Right renal cortex interstitium (tissue), 3 donors: ENCODE measurements around the gene CDH22. TPM values are rescaled to one million over a fixed set of nuclear protein-coding genes. Genes with fewer than 3 reads are reported as not detected.

ENCODE experiments used
- DNase-seq, 3 donors: peaks; one replicate each; pipeline ENCODE4 v3.0.0-alpha.2; 2013; ENCODE audit warnings: low read depth in 3 of 3, low spot score in 2 of 3
- polyA plus RNA-seq, 3 donors: library from polyadenylated mRNA; unstranded; fragments of 120-200 nt; gene quantifications; one replicate each; pipeline ENCODE4 v1.2.1, GENCODE V29; 2013; ENCODE audit not compliant: insufficient read length in 3 of 3

The CDH22 gene
- polyA plus RNA-seq, 3 donors, result not detected

DNA sequence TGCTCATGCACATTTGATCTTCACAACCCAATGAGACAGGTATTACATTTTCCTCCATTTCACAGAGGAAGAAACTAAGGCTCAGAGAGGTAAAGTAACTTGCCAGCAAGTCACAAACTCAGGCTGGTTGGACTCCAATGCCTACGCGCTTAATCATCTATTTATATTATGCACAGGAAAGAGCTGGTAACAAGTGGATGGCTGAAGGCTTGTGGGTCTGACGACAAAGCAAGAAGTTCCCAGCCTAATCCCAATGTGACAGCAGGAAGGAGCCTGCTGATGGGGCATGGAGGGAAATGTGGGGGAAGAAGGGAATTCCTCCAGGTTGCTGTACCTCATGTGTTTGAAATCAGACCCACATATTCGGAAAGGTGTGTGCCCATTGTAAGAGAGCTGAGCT, 3.9 kb downstream of the CDH22 start:
- no peak for DNase-seq

DNA sequence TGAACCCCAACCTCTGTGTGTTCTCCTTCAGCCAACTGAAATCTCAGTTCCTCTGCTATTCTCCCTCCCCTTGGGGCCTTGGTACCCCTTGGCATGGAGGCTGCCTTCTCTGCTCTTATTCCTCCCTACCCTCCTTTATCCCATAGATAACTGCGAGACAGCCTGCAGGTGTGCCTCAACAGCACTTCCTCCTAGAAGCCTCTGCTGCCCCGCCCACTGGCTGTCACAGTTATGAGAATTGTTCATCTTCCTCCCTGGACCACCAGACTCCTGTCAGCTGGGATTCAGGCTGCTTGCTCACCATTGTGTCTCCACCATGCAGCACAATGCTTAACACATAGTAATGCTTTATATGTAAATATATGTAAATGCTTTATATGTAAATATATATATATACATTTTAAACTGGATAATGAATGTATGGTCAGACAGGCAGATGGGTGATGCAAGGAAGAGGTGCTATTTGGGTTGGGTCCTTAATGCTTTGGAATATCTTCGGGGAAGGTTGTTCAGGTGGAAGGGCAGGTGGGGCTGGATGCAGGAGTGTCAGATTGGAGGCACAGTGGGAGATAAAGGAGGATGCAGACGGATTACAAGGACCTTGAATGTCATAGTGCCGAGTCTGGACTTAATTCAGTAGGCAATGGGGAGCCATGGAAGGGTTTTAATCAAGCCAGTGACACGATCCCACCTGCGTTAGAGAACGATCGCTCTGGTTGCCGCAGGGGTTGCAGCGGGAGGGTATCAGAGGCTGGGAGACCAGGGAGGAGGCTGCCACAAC, 4.9 kb downstream of the CDH22 start:
- no peak for DNase-seq

DNA sequence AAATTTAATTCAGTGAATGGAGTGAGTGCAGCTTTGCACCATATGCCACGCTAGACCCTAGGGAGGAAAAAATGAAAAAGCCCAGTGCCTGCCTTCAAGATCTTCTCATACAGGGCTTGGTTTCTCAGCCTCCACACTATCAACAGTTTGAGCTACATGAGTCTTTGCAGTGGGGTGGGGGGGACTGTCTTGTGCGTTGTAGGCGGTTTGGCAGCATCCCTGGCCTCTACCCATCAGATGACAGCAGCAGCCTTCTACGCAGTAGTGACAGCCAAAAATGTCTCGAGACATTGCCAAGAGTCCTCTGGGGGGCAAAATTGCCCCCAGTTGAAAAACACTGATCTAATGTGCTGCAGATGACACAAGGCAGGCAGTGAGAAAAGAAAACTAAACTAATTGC, 6.2 kb downstream of the CDH22 start:
- DNase-seq, result no peak

DNA sequence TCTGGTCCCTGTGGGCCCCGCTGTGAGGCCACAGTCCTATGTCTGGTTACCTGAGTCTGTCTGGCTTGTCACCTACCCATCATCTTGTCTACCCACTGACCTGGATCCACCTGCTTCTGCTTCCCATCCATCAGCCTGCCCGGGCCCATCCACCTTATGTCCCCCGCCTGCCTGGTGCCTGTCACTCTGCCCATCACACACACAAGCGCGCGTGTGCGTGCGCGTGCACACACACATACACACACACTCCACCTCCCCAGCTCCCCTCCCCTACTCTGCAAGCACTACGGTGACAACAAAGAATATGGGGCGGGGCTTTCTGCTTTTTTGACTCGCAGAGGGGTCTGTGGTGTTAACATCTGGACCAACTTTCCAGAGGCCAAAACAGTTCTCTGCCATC, 8.0 kb downstream of the CDH22 start:
- DNase-seq, result no peak

DNA sequence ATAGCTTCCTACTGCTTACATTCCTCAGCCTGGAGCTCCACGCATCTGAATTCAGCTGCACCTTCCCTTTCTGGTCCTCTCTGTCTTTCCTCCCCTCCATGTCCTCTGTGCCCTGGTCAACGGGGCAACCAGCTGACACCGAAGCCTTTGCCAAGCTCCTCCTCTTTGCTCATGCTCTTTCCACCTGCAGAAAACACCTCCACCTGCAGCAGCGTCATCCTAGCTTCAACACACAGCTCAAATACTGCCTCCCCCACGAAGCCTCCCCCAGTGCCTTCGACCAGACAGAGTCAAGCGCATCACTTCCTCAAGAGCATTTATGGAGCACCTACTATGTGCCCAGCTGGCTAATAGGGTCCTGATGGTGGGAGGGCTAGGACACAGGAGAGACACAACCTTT, 9.2 kb downstream of the CDH22 start:
- DNase-seq, result no peak

DNA sequence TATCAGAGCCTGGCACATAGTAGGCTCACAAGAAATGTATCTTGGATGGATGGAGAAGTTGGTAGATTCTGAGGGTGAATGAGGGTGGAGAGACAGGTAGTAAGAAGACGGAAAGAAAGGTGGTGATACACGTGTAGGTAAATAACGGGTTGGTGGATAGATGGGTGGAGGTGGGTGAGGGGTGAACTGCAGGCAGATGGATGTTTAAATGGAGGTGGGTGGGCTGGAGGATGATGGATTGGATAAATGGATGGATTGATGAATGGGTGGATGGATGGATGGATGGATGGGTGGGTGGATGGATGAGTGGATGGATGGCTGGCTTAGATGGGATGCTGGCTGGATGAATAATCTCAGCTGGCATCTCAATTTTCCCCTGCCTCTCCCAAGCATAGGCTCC, 9.9 kb downstream of the CDH22 start:
- no peak for DNase-seq

DNA sequence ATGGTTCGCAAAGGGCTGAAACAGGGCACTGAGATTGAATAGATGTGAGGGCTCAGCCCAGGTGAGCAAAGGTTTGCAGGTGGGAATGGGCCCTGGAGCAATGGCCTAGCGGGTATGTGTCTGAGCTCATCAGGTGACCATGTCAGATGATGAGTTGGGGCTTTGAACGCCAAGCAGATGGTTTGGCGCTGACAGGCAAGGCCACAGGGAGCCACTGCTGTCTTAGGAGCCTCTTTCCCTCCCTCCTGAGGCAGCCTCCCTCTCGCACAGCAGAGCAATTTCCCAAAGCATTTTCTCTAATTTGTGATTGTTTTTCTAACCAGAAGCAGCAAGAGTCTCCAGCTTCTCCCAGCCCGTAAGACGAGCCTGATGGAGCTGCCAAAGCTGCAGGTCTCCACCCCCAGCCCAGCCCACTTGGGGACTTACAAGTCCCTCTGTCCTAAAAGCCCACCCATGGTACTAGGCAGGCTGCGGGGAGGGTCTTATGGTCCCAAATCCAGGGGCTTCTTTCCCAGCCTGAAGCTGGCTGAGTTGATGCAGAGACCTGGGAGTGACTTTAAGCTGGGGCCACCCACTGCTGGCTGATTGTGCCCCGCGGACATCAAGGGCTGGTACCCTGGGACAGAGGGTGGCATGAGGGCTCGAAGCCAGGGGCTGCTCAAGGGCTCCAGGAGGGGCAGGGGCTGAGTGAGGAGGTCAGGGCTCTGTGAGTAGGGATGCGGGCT, 11.6 kb downstream of the CDH22 start:
- DNase-seq, result no peak

DNA sequence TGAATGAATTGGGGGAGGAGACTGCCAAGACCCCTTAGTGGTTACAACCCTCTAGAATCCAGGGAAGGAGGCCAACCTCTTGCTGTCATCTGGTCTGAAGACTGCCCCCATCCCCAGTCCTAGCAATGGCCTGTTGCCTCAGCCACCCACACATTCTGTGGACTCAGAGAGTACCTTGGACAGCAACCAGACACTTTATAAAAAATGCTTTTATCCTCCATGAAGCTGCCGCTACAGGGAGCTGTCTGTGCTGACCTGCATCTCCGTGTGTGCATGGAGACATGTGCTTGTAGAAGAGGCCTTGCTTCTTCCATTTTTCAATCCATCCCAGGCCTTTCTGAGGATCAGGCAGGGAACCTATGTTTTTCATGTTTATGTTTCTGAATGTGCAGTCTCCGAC, 15.2 kb downstream of the CDH22 start:
- DNase-seq, result peak in 2 of 3 donors; percentile 54 to 63

DNA sequence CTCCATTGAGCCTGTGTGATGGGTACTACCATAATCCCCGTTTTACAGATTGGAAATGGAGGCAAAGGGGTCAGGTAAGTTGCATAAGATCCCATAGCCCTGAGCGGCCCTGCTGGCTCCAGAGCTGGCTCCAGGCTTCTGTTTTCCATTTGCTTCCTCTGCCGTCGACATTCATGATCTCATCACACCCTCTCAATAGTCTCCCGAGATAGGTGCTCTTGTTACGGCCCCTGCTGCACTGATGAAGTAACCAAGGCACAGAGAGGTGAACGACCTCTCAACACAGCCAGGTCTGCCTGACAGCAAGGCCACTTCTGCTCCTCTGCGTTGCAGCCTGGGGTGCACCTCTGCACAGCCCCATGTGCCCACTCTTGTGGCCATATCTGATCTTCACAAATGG, 16.9 kb downstream of the CDH22 start:
- no peak for DNase-seq

DNA sequence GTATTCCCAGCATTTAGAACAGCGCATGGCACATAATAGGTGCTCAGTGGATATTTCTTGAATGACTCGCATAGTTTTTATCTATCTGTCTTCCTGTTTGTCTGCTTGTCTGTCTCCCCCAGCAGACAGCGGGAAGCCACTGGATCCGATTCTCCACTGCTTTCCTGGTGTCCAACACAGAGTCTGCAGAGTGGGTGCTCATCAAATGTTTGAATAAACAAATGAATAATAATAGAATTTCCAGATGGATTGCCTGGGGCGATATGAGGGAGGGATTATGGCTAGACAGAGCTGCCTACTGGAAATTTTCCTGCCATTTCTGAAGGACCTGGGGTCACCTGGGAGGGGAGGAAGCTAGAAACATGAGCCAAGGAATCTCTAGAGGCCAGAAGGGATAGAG, 18.9 kb downstream of the CDH22 start:
- no peak for DNase-seq

DNA sequence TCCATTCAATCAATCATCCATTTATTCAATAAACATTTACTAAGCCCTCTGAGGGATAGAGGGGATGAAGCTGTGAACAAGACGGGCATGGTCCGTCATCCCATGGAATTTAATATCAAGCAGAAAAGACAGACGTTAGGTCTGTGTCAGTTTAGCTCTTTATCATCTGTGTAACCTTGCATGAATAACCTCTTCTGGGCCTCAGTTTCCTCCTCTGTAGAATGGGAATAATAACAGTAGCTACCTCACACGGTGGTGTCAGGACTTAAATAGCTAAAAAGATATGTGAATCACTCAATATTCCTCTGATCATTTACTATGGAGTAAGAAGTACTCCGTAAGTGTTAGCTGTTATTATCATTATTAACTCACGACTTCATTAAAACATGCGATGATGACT, 21.3 kb downstream of the CDH22 start:
- DNase-seq, result no peak

DNA sequence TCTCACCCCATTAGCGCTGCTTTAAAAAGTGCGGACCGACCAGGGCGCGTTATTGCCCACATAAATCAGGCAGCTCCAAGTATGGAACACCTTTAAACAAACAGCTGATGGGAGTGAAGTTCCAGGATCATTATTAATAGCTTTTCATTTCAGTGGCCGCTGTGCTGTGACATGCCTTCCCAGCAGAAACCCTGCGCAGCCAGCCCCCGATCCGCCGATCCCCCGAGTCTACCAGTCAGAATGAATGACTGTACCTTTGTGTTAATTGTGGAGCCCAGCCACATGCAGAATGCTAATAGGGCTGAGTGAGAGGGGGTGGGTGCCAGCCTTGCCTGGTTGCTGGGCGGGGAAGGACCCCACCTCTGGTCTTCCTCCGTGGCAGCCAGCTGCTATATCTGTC, 21.9 kb downstream of the CDH22 start:
- DNase-seq, result no peak

DNA sequence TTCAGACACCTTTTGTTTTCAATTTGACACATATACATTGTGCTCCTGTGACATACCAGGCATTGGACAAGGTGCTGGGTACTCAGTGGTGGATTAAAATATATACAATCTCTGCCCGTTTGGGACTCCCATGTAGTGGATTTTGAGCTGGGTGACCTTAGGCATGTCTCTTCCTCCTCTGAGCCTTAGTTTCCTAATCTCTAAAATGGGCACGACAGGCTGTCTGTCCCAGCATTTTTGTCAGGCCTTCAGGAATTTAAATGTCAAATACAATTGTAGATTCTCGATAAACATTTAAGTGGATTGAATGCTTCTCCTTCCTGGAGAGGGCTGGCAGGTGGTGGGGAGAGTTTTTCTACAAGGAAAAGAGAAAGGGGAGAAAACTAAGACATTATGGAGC, 22.6 kb downstream of the CDH22 start:
- DNase-seq, result no peak

DNA sequence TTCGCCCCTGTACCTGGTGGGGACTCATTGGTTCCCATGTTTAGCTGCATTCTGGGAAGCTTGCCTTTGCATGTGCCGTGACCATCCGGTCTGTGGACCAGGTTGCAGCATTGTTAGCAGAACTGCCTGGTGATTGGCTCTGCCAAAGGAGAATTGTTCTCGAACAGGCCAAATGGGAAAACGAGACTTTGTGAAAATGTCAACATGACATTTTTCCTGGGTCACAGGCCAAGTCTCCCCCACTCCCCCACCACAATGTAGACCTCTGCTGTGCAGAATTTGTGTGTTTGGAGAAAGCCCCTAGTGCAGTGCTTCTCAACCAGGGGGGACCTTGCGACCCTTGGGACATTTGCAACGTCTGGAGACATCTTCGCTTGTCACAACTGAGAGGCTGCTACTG, 23.2 kb downstream of the CDH22 start:
- DNase-seq, result no peak

DNA sequence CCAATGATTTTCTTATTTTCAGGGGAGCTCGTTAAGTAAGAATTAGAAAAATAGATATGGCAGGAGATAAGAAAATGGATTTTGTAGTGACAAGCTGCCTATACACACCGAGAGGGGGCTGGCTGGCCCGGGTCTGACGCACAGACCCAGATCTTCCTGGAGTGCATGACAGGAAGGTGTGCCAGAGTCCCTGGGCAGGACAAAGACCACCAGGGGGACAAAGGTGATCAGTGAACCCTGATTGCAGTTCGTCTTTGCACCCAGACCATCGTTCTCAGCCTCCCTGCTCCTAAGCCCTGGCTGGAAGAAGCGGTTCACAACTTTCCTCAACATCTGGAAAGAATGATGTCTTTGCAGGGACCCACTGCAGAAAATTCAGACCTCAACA, 24.3 kb downstream of the CDH22 start:
- DNase-seq, result no peak

DNA sequence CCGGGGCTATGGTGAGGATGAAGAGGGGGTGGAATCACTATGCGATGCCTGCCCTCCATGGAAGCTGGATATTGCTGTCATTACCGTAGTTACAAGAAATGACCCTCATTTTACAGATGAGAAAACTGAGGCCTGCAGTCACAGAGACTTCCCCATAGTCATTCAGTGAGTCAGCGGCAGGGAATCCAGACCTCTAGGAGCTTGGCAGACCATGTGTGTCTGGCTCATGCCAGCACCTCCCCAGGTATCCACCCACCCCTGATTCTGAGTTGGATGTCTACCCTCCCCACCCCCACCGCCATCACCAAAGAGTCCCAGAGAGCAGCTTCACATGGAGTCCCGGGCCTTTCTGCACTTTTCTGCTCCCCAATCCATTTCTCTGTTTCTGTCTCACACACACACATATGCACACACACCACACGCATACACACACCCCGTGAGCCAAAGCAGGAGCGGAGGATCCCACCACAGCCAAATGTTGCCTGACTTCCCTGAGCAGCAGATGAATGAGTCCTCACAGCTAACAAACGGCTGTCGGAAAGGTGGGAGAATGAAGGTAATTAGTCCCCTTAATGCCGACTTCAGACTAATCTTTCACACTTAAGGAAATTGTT, 24.8 kb downstream of the CDH22 start:
- DNase-seq, result no peak

DNA sequence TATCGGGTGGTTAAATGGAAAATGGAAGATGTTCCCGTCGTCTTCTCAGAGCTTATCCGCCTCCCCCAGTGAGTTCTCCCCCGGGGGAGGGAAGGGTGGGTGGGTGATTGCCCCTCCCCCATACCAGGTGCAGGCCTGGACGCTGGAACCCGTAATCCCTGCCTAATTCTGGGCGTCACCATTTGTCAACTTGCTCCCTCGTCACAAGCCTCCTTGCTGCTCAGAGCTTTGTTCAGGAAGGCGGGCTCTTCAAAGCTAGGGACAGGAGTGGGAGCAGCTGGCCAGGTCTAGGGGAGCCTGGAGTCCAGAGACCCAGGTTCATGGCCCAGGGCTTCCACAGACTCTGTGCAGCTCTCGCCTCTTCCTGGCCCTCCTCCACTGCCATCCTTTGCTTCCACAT, 25.6 kb downstream of the CDH22 start:
- no peak for DNase-seq

DNA sequence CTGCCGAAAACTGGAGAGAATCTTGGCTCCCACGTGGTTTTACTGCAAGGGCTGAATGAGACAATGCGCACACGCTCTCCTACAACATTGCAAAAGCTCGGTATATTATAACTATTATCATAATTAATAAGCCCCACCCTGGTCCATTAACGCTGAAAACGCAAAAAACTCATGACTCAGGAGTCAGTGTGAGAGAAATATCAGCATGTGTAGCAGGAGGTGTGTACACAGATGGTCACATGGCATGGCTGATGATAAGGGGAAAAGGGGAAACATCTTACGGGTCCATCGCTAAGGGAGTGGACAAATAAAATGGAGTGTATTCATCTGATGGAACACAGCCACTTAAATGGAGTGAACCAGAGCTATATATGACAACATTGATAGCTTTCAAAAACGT, 29.2 kb downstream of the CDH22 start:
- no peak for DNase-seq

DNA sequence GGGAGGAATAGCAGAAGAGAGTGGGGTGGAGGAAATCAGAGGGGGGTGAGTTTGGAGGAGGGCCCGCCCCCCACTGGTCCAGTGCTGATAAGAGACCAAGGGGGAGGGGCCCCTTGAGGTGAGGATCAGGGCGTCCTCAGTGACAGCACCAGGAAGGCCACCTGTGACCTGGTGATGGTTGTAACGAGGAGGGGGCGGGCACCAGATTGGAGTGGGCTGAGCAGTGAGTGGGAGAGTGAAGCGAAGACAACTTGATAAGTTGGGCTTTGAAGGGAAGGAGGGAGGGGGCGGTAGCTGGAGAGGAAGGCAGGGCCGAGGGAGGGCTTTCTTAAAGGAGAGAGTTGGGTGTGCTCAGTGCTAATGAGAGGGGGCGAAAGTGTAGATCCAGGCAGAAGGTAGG, 30.7 kb downstream of the CDH22 start:
- no peak for DNase-seq

DNA sequence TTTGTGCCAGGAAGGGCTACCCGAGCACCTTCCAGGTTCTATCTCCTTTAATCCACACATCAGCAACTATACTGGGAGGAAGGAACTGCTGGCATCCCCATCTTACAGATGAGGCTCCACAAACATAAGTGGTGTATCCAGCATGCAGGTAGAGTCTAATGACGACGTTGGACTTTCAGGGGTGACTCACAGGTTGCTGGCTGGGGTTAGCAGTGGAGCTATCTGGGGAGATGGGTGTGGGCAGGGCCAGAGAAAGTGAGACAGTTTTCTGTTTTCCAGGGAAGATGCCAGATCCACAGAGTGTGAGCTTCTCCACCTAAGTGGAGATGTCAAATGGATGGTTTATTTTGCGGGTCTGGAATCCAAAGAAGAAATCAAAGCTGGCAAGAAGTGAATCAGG, 31.8 kb downstream of the CDH22 start:
- DNase-seq, result no peak

DNA sequence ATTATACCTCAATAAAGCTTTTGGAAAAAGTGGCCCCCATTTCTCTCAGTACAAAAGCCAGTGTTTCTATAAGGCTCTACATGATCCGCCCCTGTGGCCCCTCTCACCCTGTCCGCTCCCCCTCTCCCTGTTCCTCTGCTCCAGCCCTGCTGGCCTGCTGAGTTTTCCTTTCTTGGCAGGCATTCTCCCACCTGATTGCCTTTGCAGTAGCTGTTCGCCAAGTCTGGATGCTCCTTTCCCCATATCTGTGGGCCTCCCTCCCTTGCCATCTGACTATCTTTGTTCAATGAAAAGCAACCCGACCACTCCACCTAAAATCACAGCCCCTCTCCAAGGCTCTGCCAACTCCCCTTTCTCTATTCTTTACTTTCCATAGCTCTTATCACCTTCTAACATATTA, 33.2 kb downstream of the CDH22 start:
- no peak for DNase-seq

DNA sequence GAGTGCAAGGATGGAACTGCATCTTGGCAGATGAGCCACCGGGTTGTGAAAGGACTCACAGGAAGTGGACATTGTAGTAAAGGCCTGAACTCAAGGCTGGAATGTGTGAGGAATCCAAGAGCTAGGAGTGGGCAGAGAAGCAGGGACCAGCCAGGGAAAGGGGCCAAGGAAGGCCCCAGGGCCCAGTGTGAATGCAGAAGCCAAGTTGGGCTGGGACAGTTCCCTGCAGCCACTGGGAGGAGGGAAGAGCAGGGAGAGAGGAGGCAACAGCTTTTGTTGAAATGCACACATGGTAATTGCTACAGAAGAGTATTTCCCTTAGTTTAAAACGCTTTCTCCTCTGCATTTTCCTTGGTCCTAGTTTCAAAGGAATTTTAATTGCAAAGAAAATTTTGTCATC, 34.6 kb downstream of the CDH22 start:
- DNase-seq, result no peak
